Upper lobe of right lung (tissue), 1 donor: Measurements from ENCODE around the gene MX2. TPM values are rescaled to one million over a fixed set of nuclear protein-coding genes. Genes with fewer than 3 reads are reported as not detected.
"Not testable (repeated sequence)": the region's sequence is repeated elsewhere in the genome, so short reads cannot be mapped to it uniquely, and the experiment has no call there.

Experiments used
- ATAC-seq: fragments of 200-7000 bp; cut with Tn5 transposase; one replicate; pipeline ENCODE4 v1.9.1; 2020; ENCODE audit warnings: mild to moderate bottlenecking, moderate library complexity
- DNase-seq: peaks from one replicate; pipeline ENCODE4 v3.0.0-alpha.2; 2020
- H3K27ac ChIP-seq: fragments of 200-600 bp; one replicate; pipeline ENCODE4 v1.8.0; 2022
- H3K27me3 ChIP-seq: fragments of 200-600 bp; one replicate; pipeline ENCODE4 v1.8.0; 2022; ENCODE audit warnings: mild to moderate bottlenecking
- H3K36me3 ChIP-seq: fragments of 200-600 bp; one replicate; pipeline ENCODE4 v1.8.0; 2022
- H3K4me1 ChIP-seq: fragments of 200-600 bp; one replicate; pipeline ENCODE4 v1.8.0; 2022
- H3K4me3 ChIP-seq: fragments of 200-600 bp; one replicate; pipeline ENCODE4 v1.8.0; 2022; ENCODE audit warnings: mild to moderate bottlenecking
- H3K9me3 ChIP-seq: fragments of 200-600 bp; one replicate; pipeline ENCODE4 v1.8.0; 2022
- intact Hi-C: fragments of 100-400 bp; cut with DNase I; formaldehyde crosslinking; loops from one replicate; pipeline ENCODE4 v1.11.0; 2022
- total RNA-seq: library from RNA; stranded (reverse); fragmentation: NEBNext Ultra II Directional; extraction: Animal tissue kit (Norgen Biotek cat#: 25700); gene quantifications from one replicate; pipeline ENCODE4 v1.2.1, GENCODE V29; 2021
- TF ChIP-seq, protein P1 (sequence below): fragments of 200-600 bp; IDR thresholded peaks from one replicate; pipeline ENCODE4 v1.8.0; 2022; ENCODE audit warnings: antibody characterized with exemption
- donor health status: DM: no; HTN: yes; CAD: no; lungs with severe emphysema.

Gene MX2
- total RNA-seq, 1 donor from 2014 or later = 23.0 TPM

DNA sequence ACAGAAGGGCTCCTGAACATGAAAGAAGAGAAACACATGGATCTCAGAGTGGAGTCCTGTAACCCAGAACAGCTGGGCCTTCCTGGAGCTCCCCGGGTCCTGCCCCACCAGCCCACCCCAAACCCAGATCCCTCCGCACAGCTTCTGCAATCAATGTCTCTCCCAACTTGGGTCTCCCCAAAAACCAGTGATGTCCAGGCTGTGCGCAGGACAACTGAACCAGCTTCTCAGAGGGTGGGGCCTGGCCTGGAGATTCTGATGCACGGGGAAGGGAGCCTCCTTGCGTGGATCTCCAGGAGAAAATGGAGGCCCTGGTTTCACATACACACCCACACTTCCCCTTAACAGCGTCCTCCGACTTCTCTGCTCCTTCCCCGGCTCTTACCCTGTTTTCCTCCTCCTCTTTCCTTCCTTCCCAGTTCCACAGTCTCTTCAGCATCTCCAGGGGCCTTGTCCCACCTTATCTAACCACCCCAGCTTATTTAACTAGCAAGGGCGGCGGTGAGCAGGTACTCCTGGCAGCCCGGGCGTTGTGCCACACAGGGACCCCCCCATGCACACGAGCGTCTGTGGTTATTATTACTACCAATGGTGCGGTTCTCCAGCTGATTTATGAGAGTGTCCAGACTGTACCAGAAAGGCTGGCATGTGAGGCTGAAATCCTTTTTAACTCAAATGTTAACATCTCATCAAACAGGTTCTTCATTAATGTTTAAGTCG, 11.2 kb upstream of the MX2 start:
- no peaks in the 10 kb centered on the region for H3K36me3 ChIP-seq
- no peak overlapping the region for H3K4me3 ChIP-seq
- H3K4me1 ChIP-seq = no peaks in the 10 kb centered on the region
- no peak overlapping the region for H3K27ac ChIP-seq
- no peaks in the 10 kb centered on the region for H3K9me3 ChIP-seq
- TF ChIP-seq, protein P1, sequence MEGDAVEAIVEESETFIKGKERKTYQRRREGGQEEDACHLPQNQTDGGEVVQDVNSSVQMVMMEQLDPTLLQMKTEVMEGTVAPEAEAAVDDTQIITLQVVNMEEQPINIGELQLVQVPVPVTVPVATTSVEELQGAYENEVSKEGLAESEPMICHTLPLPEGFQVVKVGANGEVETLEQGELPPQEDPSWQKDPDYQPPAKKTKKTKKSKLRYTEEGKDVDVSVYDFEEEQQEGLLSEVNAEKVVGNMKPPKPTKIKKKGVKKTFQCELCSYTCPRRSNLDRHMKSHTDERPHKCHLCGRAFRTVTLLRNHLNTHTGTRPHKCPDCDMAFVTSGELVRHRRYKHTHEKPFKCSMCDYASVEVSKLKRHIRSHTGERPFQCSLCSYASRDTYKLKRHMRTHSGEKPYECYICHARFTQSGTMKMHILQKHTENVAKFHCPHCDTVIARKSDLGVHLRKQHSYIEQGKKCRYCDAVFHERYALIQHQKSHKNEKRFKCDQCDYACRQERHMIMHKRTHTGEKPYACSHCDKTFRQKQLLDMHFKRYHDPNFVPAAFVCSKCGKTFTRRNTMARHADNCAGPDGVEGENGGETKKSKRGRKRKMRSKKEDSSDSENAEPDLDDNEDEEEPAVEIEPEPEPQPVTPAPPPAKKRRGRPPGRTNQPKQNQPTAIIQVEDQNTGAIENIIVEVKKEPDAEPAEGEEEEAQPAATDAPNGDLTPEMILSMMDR = no peak
- no peak for ATAC-seq
- no peak for DNase-seq
- peaks cover 3% of the 10 kb centered on the region for H3K27me3 ChIP-seq
- intact Hi-C loops = no loop called here

DNA sequence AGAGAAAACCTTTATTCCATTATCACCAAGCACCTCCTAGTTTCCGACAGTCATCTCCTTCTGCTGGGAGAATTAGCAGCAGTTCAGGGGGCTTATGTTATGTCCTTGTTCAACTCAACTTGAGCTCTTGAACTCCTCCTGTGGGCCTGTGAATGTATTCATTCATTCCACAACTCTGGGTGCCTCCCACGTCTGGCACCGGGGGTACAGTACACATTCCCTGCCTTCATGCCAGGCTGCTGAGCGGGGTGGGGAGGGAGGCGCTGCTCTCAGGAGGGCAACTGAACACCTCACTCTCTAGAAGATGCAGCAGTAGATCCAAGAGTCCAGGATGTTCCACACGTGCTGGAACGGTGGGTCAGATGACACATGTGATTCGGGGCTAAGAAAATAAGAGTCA, 4.3 kb upstream of the MX2 start:
- TF ChIP-seq, protein P1 = no peak
- Histone ChIP-seq H3K27ac (no peak overlapping the region), H3K9me3 (no peaks in the 10 kb centered on the region), H3K4me1 (peaks cover 16% of the 10 kb centered on the region), H3K27me3 (no peaks in the 10 kb centered on the region), H3K4me3 (no peak overlapping the region), H3K36me3 (no peaks in the 10 kb centered on the region)
- ATAC-seq (no peak), DNase-seq (no peak)
- intact Hi-C loops = no loop called here

DNA sequence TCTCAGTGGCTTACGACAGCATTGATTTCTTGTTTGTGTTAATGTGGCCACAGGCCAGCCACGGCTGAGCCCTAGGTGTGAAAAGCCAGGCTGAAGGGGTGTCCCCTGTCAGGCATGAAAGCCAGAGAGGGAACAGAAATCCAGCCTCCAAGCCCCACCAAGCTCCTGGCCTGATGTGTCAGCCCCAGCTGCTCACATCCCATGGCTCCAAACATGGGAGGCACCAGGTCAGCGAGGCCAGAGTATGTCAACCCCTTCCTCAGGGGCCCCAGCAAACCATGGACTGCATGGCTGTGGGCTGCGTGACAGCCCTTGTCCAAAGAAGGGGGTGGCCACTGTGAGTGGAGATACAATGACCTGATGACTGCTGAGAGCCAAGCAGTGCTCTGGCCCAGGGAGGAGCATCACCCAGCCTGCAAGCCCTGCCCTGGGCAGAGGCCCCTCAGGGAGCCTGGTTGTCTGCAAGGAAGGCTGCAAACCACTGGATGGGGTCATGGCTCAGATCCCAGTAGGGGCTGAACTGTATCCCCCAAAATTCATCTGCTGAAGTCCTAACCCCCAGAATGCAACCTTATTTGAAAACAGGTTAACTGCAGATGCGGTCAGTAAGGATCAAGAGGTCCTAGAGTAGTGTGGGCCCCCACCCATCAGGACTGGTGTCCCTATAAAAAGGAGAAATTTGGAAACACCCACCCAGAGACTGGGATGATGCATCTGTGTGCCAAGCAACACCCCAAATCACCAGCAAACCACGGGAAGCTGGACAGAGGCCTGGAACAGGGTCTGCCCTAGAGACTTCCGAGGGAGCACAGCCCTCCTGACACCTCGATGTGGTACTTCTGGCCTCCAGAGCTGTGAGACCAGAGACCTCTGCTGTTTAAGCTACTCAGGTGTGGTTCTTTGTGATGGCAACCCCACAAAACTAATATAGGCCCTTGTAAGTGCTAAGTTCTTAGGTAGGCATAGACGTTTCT, 3.3 kb upstream of the MX2 start:
- no peak overlapping the region for H3K27ac ChIP-seq
- no peak overlapping the region for H3K4me3 ChIP-seq
- TF ChIP-seq, protein P1 = no peak
- DNase-seq = no peak
- no peaks in the 10 kb centered on the region for H3K27me3 ChIP-seq
- intact Hi-C loops = no loop called here
- no peaks in the 10 kb centered on the region for H3K36me3 ChIP-seq
- peaks cover 16% of the 10 kb centered on the region for H3K4me1 ChIP-seq
- H3K9me3 ChIP-seq = no peaks in the 10 kb centered on the region
- ATAC-seq = no peak

DNA sequence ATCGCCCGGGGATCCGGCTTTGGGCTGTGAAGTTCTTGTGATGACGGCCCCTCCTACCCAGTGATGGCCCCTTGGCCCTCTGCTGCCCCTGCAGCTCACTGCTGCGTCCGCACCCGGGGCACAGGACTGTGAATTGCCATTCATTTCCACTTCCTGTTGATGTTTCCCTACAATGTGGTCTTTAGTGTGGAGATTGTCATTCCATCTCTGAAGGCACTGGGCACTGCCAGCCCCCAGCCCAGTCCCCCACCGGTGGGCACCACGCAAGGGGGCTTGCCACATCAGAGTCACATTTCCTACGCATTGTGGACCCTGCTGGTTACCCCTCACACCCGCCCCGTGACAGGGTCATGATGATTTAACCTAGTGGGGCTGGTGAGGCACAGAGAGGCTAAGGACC, 2.5 kb upstream of the MX2 start:
- Histone ChIP-seq H3K4me1 (peaks cover 19% of the 10 kb centered on the region), H3K9me3 (no peaks in the 10 kb centered on the region), H3K27ac (no peak overlapping the region), H3K4me3 (no peak overlapping the region), H3K27me3 (no peaks in the 10 kb centered on the region), H3K36me3 (no peaks in the 10 kb centered on the region)
- intact Hi-C loops = no loop called here
- ATAC-seq (no peak), DNase-seq (no peak)
- TF ChIP-seq, protein P1 = no peak

DNA sequence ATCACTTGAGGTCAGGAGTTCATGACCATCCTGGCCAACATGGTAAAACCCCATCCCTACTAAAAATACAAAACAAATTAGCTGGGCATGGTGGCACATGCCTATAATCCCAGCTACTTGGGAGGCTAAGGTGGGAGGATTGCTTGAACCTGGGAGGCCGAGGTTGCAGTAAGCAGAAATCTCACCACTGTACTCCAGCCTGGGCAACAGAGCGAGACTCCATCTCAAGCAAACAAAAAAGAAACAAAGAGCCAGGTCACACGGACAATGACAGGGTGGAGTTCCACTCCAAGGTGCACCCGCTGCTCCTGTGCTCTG, 2.1 kb upstream of the MX2 start:
- peaks cover 19% of the 10 kb centered on the region for H3K4me1 ChIP-seq
- H3K27me3 ChIP-seq, ATAC-seq, H3K36me3 ChIP-seq, intact Hi-C loops, H3K9me3 ChIP-seq, H3K27ac ChIP-seq, DNase-seq, H3K4me3 ChIP-seq: not testable (repeated sequence)
